ENCODE measurements around the gene ZFAND3.

The ZFAND3 gene

DNA sequence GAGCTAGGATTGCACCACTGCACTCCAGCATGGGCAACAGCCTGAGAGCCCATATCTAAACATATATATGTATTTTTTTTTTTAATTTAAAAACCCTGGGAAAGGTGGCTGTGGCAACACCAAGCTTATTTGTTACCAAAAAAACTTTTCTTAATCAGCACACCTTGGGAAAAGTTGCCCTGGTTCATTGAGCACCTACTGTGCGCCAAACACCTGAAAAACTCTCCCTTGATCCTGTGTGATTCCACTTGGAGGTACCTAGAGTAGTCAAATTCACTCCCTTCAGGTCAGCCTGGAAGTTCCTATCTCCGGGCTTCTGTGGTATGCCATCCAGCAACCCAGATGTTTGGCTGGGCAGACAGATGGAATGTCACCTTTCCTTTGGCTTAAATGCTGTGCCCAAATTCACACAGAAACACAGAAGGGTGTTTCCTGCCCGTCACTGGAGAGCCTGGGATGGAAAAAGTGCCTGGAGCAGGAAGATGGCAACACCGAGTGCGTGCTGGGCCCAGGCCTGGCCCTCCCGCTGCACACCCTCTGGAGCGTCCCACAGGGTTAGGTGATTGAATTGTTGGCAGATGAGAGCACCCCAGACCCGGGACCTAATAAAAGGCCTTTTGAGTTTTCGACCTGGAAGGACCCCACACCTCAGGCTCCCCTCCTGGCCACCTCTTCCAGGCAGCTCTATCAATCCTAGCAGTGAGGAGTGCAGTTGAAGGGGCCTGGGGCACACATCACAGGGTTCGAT, 337.5 kb downstream of the ZFAND3 start:
- H3K36me3 ChIP-seq = peaks cover 26% of the 10 kb centered on the region
- H3K27me3 ChIP-seq (ENCODE audit: insufficient read depth, low read depth, severe bottlenecking) = no peaks in the 10 kb centered on the region
- H3K27ac ChIP-seq = no peak overlapping the region
- no peaks in the 10 kb centered on the region for H3K9me3 ChIP-seq (ENCODE audit: severe bottlenecking)
- TF ChIP-seq, protein P1, sequence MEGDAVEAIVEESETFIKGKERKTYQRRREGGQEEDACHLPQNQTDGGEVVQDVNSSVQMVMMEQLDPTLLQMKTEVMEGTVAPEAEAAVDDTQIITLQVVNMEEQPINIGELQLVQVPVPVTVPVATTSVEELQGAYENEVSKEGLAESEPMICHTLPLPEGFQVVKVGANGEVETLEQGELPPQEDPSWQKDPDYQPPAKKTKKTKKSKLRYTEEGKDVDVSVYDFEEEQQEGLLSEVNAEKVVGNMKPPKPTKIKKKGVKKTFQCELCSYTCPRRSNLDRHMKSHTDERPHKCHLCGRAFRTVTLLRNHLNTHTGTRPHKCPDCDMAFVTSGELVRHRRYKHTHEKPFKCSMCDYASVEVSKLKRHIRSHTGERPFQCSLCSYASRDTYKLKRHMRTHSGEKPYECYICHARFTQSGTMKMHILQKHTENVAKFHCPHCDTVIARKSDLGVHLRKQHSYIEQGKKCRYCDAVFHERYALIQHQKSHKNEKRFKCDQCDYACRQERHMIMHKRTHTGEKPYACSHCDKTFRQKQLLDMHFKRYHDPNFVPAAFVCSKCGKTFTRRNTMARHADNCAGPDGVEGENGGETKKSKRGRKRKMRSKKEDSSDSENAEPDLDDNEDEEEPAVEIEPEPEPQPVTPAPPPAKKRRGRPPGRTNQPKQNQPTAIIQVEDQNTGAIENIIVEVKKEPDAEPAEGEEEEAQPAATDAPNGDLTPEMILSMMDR (IDR thresholded peaks at IDR 0.05; ENCODE audit: low read depth, low read length) = no peak
- no peak overlapping the region for H3K4me3 ChIP-seq (ENCODE audit: low read depth, low read length)
- DNase-seq = no peak

DNA sequence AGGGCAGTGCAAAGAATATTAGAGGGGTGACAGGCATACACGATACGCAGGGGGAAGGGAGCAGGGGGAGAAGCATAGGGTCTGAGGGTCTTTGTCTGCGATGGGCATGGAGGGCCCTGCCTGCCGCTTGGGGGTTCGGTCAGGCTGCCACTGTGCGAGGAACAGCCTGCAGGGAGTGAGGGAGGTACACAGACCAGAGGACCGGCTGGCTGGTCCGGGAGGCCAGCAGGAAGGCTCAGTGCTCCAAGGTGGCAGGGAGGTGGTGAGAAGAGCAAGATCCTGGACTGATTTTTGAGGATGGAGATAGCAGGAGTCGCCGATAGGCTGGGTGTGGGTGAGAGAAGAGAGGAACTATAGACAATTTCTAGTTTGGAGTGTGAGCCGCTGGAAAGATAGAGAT, 338.4 kb downstream of the ZFAND3 start:
- Histone ChIP-seq H3K27me3 (ENCODE audit: insufficient read depth, low read depth, severe bottlenecking) (no peaks in the 10 kb centered on the region), H3K4me3 (ENCODE audit: low read depth, low read length) (no peak overlapping the region), H3K9me3 (ENCODE audit: severe bottlenecking) (no peaks in the 10 kb centered on the region), H3K27ac (no peak overlapping the region), H3K36me3 (peaks cover 19% of the 10 kb centered on the region)
- peak; percentile 8 for DNase-seq
- TF ChIP-seq, protein P1 (IDR thresholded peaks at IDR 0.05; ENCODE audit: low read depth, low read length) = no peak

DNA sequence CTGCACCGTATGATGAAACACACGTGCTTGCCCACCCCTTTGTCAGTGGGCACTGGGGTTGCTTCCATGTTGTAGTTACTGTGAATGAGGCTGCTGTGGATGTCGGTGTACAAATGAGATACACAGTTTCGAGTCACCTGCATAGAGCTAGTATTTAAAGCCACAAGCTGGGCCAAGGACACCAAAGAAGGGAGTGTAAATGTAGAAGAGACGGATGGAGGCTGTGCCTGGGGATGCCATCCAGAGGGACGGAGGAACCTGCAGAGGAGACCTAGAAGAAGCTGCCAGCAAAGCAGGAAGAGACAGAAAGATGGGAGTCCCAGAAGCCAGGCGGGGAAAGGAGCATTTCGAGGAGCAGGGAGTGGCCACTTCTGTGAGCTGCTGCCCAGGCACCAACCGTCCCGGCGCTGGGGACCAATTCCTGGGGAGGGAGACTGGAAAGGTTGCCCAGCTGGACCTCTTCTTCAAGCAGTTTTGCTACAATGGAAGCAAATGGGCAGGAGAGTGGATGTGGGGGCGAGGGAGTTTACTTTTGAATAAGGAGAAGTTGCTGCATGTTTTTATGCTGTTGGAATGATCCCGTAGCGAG, 339.3 kb downstream of the ZFAND3 start:
- Histone ChIP-seq H3K9me3 (ENCODE audit: severe bottlenecking) (no peaks in the 10 kb centered on the region), H3K27me3 (ENCODE audit: insufficient read depth, low read depth, severe bottlenecking) (no peaks in the 10 kb centered on the region), H3K27ac (no peak overlapping the region), H3K4me3 (ENCODE audit: low read depth, low read length) (no peak overlapping the region), H3K36me3 (peaks cover 13% of the 10 kb centered on the region)
- DNase-seq = no peak
- TF ChIP-seq, protein P1 (IDR thresholded peaks at IDR 0.05; ENCODE audit: low read depth, low read length) = no peak

DNA sequence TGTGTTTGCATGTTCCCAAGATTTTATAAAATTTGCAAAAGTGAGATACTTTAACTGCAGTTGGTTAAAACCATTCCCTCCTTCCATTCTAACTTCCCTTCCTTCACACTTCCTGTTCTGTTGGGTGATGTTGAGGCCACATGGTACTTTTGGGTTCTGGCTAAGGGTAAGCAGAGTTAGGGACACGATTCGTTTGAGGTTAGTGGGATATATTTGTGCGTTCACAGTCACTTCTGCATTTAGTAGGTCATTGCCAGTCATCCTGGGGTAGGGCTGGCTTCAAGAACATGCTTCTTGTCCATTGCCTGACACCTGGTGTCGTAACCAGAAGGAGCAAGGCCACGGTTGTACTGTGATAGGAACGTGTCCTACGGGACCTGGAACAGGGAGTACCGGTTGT, 340.1 kb downstream of the ZFAND3 start:
- TF ChIP-seq, protein P1 (IDR thresholded peaks at IDR 0.05; ENCODE audit: low read depth, low read length) = no peak

DNA sequence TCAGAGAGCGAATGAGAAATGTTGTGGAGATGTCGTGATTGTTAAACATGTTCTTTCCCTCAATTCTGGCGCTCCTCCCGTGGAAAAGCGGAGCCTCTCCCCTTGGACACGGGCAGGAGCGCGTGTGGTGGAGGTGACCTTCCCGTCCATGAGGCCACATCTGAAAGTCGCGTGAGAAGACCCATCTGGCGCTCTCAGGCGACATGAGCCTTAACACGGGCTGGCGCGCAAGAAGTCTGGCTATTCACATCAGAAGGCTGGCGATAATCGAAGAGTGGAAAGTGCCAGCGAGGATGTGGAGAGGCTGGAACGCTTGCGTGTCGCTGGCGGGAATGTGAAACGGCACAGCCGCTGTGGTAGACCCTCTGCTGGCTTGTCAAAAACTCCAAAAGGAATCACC, 341.3 kb downstream of the ZFAND3 start:
- DNase-seq = peak; percentile 5
- Histone ChIP-seq H3K9me3 (ENCODE audit: severe bottlenecking) (no peaks in the 10 kb centered on the region), H3K4me3 (ENCODE audit: low read depth, low read length) (no peak overlapping the region), H3K27ac (no peak overlapping the region), H3K27me3 (ENCODE audit: insufficient read depth, low read depth, severe bottlenecking) (no peaks in the 10 kb centered on the region), H3K36me3 (peaks cover 13% of the 10 kb centered on the region)
- TF ChIP-seq, protein P1 (IDR thresholded peaks at IDR 0.05; ENCODE audit: low read depth, low read length) = no peak

More for the DNA sequence above, 340.1 kb downstream of the ZFAND3 start:
- peaks cover 13% of the 10 kb centered on the region for H3K36me3 ChIP-seq
- no peak for DNase-seq
- no peaks in the 10 kb centered on the region for H3K9me3 ChIP-seq (ENCODE audit: severe bottlenecking)
- no peak overlapping the region for H3K27ac ChIP-seq
- no peaks in the 10 kb centered on the region for H3K27me3 ChIP-seq (ENCODE audit: insufficient read depth, low read depth, severe bottlenecking)
- no peak overlapping the region for H3K4me3 ChIP-seq (ENCODE audit: low read depth, low read length)

All from WERI-Rb-1 (cell line).